Hepatocyte (in vitro differentiated cells): ENCODE results near the gene SMIM20.

ENCODE experiments used
- CTCF ChIP-seq: fragments of 200-600 bp; sonication (generic); IDR thresholded peaks from 2 replicates; pipeline ENCODE4 v1.5.1; 2016; ENCODE audit warnings: antibody characterized with exemption, mild to moderate bottlenecking; ENCODE audit not compliant: poor library complexity
- EZH2 ChIP-seq: fragments of 200-600 bp; sonication (generic); IDR thresholded peaks from 2 replicates; pipeline ENCODE4 v1.6.1; 2016; ENCODE audit warnings: antibody characterized with exemption, mild to moderate bottlenecking, borderline replicate concordance
- EZH2phosphoT487 ChIP-seq: fragments of 200-600 bp; sonication (generic); IDR thresholded peaks from one replicate; pipeline ENCODE4 v1.6.1; 2018; ENCODE audit warnings: antibody characterized with exemption, mild to moderate bottlenecking, low read depth, moderate library complexity; ENCODE audit not compliant: unreplicated experiment, severe bottlenecking

DNA sequence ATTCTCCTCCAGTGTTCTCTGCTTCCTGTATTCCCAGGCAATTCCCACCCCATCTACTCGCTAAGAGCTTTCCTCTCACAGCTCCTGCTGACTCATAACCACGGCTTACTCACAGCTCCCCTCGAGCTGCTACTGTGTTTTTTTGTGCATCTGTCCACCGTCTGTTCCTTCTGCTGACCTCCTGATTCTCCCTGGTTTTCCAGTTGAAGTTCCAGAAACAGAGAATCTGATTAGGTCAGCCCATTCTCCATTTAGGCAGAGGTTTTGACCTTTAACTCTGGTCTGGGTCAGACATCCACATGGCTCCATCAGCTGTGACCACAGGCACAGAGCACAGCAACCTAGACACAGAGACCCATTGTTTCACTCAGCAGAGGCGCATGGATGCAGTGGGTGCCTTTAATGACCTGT lies 5.5 kb upstream of the SMIM20 start:
- TF ChIP-seq CTCF = no peak
- TF ChIP-seq EZH2 = no peak
- TF ChIP-seq EZH2phosphoT487 = no peak
